ENCODE data around the gene STN1. TPM values are rescaled to one million over a fixed set of nuclear protein-coding genes. Genes with fewer than 3 reads are reported as not detected.

The STN1 gene
- total RNA-seq, 6 experiments from 2014 or later, result 12.1 to 15.6 (median 14.7) TPM

GRCh38 chr10:103954543-103954942 is 36.6 kb upstream of the STN1 start:
- H3K4me1 Mint-ChIP-seq (ENCODE audit: low read depth), result peaks cover 4% of the 10 kb centered on the region
- no peak for DNase-seq
- H3K4me3 Mint-ChIP-seq, result no peak overlapping the region
- peaks cover 11% of the 10 kb centered on the region for H3K9me3 Mint-ChIP-seq
- no peak overlapping the region for H3K27ac Mint-ChIP-seq
- TF ChIP-seq CTCF (IDR thresholded peaks at IDR 0.05), result no peak
- peaks cover 10% of the 10 kb centered on the region for H3K36me3 Mint-ChIP-seq (ENCODE audit: low read depth)
- H3K27me3 Mint-ChIP-seq (ENCODE audit: insufficient read depth), result peaks cover 21% of the 10 kb centered on the region

- Mint-ChIP-seq H3K4me1 (ENCODE audit: low read depth) (peaks cover 9% of the 10 kb centered on the region), H3K4me3 (no peak overlapping the region), H3K9me3 (peaks cover 11% of the 10 kb centered on the region), H3K36me3 (ENCODE audit: low read depth) (peaks cover 10% of the 10 kb centered on the region), H3K27ac (no peak overlapping the region), H3K27me3 (ENCODE audit: insufficient read depth) (peaks cover 23% of the 10 kb centered on the region)
- DNase-seq, result no peak
- TF ChIP-seq CTCF (IDR thresholded peaks at IDR 0.05), result no peak
These were observed 34.0 kb upstream of the STN1 start for GRCh38 chr10:103951942-103952341.

GRCh38 chr10:103951183-103951582 is 33.2 kb upstream of the STN1 start:
- H3K4me1 Mint-ChIP-seq (ENCODE audit: low read depth), result peaks cover 9% of the 10 kb centered on the region
- no peak overlapping the region for H3K27ac Mint-ChIP-seq
- peaks cover 19% of the 10 kb centered on the region for H3K27me3 Mint-ChIP-seq (ENCODE audit: insufficient read depth)
- H3K36me3 Mint-ChIP-seq (ENCODE audit: low read depth), result peaks cover 10% of the 10 kb centered on the region
- peaks cover 11% of the 10 kb centered on the region for H3K9me3 Mint-ChIP-seq
- TF ChIP-seq CTCF (IDR thresholded peaks at IDR 0.05), result no peak
- DNase-seq, result no peak
- no peak overlapping the region for H3K4me3 Mint-ChIP-seq

GRCh38 chr10:103949728-103950127 is 31.7 kb upstream of the STN1 start:
- peaks cover 13% of the 10 kb centered on the region for H3K27me3 Mint-ChIP-seq (ENCODE audit: insufficient read depth)
- peaks cover 9% of the 10 kb centered on the region for H3K4me1 Mint-ChIP-seq (ENCODE audit: low read depth)
- TF ChIP-seq CTCF (IDR thresholded peaks at IDR 0.05), result no peak
- H3K4me3 Mint-ChIP-seq, result no peak overlapping the region
- no peak for DNase-seq
- no peak overlapping the region for H3K27ac Mint-ChIP-seq
- H3K36me3 Mint-ChIP-seq (ENCODE audit: low read depth), result peaks cover 5% of the 10 kb centered on the region; the same call in 1 of the 2 replicates
- H3K9me3 Mint-ChIP-seq, result peaks cover 6% of the 10 kb centered on the region

GRCh38 chr10:103947799-103948516 is 30.0 kb upstream of the STN1 start:
- peaks cover 8% of the 10 kb centered on the region for H3K27me3 Mint-ChIP-seq (ENCODE audit: insufficient read depth)
- no peak overlapping the region for H3K27ac Mint-ChIP-seq
- H3K36me3 Mint-ChIP-seq (ENCODE audit: low read depth), result no peaks in the 10 kb centered on the region
- no peak for TF ChIP-seq CTCF (IDR thresholded peaks at IDR 0.05)
- no peak overlapping the region for H3K4me3 Mint-ChIP-seq
- DNase-seq, result no peak
- H3K4me1 Mint-ChIP-seq (ENCODE audit: low read depth), result peaks cover 9% of the 10 kb centered on the region
- H3K9me3 Mint-ChIP-seq, result no peaks in the 10 kb centered on the region
